ENCODE measurements around the gene FBXO36. TPM values are rescaled to one million over a fixed set of nuclear protein-coding genes. Genes with fewer than 3 reads are reported as not detected.
A peak's percentile ranks its signal among the peaks of the same experiment; 100 is the strongest.

Gene FBXO36
- total and polyA plus RNA-seq, 9 donors: 2.2 to 3.2 (median 2.5) TPM

DNA sequence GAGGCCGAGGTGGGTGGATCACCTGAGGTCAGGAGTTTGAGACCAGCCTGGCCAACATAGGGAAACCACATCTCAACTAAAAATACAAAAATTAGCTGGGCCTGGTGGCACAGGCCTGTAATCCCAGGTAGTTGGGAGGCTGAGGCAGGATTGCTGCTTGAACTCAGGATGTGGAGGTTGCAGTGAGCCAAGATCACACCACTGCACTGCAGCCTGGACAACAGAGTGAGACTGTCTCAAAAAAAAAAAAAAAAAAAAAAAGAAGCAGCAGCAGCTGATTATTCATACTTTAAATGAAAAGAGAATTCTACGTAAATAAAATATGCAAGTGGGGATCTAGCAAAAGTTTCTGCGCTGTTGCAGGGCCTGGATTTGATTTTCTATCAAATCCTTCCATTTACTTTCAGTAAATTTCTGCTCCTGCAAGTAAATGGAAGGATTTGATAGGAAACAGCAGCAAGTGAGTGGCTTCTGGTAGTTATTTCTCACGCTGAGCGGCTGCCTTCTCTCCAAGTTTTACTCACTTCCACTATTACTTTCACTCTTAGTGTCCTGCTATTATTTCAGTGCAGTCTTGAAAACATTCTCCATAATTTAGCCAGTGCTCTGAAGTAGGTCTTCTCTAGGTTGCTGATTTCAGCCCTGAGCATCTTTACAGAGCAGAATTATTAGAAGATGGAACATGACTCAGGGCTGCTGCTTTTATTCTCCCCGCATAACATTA is 78.0 kb downstream of the FBXO36 start:
- Histone ChIP-seq H3K27ac (ENCODE audit: low read length) (no peak overlapping the region), H3K36me3 (ENCODE audit: control insufficient read depth, insufficient read depth, low read length) (no peaks in the 10 kb centered on the region), H3K4me3 (ENCODE audit: low read length) (no peak overlapping the region), H3K4me1 (ENCODE audit: control insufficient read depth, insufficient read depth, low read length) (no peaks in the 10 kb centered on the region), H3K9me3 (replicated peaks; ENCODE audit: control insufficient read depth, low read depth, low read length) (no peaks in the 10 kb centered on the region), H3K27me3 (ENCODE audit: control insufficient read depth, insufficient read depth, low read length) (no peaks in the 10 kb centered on the region)
- peak; percentile 12 for DNase-seq
- no CpG with 5 or more reads among the region's 6 CpGs for WGBS (ENCODE audit: insufficient coverage)

DNA sequence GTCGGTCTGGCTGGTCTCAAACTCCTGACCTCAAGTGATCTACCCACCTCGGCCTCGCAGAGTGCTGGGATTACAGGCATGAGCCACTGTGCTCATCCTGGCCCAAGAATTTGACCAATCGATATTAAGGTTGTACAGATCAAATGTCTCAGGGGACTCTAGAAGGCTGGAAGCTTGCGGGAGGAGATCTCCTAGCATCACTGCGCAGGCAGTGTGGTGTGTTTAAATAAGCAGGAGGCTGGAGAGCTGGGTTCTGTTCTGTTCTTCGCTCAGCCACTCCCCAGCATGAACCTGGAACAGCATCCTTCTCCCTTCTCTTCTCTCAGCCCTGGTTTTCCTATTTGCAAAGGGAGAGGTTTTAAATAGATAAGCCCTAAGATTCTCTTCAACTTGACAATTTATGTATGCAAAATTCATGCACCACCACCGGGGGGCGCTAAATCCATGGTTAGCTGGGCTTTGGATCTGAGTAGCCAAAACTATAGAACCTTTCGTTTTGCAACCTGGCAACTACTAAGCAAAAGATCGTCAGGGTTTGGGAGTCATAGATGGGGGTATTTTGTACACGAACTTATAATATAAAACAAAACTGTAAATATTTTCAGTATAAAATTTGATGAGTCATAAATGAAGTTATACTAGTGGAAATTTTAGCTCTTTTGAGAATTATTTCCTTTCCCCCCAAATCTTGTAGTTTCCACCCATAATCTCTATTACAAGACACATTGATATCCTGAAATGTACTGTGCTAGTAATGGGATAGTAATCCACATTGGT is 85.8 kb downstream of the FBXO36 start:
- Histone ChIP-seq H3K27ac (ENCODE audit: low read length) (no peak overlapping the region), H3K9me3 (replicated peaks; ENCODE audit: control insufficient read depth, low read depth, low read length) (no peaks in the 10 kb centered on the region), H3K4me1 (ENCODE audit: control insufficient read depth, insufficient read depth, low read length) (no peaks in the 10 kb centered on the region), H3K4me3 (ENCODE audit: low read length) (no peak overlapping the region), H3K27me3 (ENCODE audit: control insufficient read depth, insufficient read depth, low read length) (no peaks in the 10 kb centered on the region), H3K36me3 (ENCODE audit: control insufficient read depth, insufficient read depth, low read length) (no peaks in the 10 kb centered on the region)
- peak; percentile 68 for DNase-seq
- WGBS (ENCODE audit: insufficient coverage): 93% methylated on average over 4 of the region's 12 CpGs

DNA sequence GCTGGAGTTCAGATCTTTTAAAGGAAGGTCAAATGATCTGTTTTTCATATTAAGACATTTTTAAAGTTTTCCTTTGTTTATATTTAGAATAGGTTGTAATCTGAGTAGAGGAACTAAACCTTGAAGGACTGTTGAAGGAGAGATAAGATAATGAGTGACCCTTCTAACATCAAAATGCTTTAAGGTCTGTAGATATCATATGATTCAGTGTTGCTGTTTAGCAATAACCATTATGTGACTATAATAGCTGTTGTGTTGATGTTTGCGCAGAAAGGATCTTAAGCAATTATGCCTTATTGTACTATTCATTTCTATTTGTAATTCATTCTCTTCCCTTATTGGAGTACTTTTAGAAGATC is 86.4 kb downstream of the FBXO36 start:
- Histone ChIP-seq H3K27ac (ENCODE audit: low read length) (no peak overlapping the region), H3K4me1 (ENCODE audit: control insufficient read depth, insufficient read depth, low read length) (no peaks in the 10 kb centered on the region), H3K27me3 (ENCODE audit: control insufficient read depth, insufficient read depth, low read length) (no peaks in the 10 kb centered on the region), H3K36me3 (ENCODE audit: control insufficient read depth, insufficient read depth, low read length) (no peaks in the 10 kb centered on the region), H3K4me3 (ENCODE audit: low read length) (no peak overlapping the region), H3K9me3 (replicated peaks; ENCODE audit: control insufficient read depth, low read depth, low read length) (no peaks in the 10 kb centered on the region)
- no peak for DNase-seq
- no CpG with 5 or more reads among the region's 1 CpG for WGBS (ENCODE audit: insufficient coverage)

DNA sequence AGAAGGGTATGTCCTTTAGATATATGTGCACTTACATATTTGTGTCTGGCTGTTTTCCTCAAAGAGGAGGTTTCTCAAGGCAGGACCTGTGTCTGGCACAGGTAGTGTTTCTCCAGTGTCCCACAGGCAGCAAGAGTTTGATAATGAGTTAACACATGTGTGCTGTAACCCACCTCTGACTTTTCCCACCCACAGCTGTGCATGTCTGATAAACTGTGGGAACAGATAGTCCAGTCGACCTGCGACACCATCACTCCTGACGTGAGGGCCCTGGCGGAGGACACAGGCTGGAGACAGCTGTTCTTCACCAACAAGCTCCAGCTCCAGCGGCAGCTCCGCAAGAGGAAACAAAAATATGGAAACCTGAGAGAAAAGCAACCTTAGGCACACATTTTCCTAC is 88.2 kb downstream of the FBXO36 start:
- Histone ChIP-seq H3K9me3 (replicated peaks; ENCODE audit: control insufficient read depth, low read depth, low read length) (no peaks in the 10 kb centered on the region), H3K27me3 (ENCODE audit: control insufficient read depth, insufficient read depth, low read length) (no peaks in the 10 kb centered on the region), H3K4me3 (ENCODE audit: low read length) (no peak overlapping the region), H3K36me3 (ENCODE audit: control insufficient read depth, insufficient read depth, low read length) (no peaks in the 10 kb centered on the region), H3K27ac (ENCODE audit: low read length) (no peak overlapping the region), H3K4me1 (ENCODE audit: control insufficient read depth, insufficient read depth, low read length) (no peaks in the 10 kb centered on the region)
- DNase-seq: no peak
- 79% methylated on average over 4 of the region's 6 CpGs for WGBS (ENCODE audit: insufficient coverage)

DNA sequence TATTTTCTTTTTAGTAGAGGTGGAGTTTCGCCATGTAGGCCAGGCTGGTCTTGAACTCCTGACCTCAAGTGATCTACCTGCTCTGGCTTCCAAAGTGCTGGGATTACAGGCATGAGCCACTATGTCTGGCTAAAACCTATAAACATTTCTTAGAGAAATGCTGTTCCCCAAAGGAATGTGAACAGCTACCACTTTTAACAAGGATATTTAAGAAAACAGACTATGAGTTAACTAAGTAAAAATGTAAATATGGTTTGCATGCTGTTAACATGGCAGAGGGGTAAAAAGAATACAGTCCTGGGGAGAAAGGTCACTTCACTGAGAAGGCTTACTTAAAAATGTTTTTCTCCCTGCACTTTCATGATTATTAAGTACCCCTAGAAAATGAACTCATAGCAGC is 89.3 kb downstream of the FBXO36 start:
- Histone ChIP-seq H3K27ac (ENCODE audit: low read length) (no peak overlapping the region), H3K4me3 (ENCODE audit: low read length) (no peak overlapping the region), H3K27me3 (ENCODE audit: control insufficient read depth, insufficient read depth, low read length) (no peaks in the 10 kb centered on the region), H3K9me3 (replicated peaks; ENCODE audit: control insufficient read depth, low read depth, low read length) (no peaks in the 10 kb centered on the region), H3K4me1 (ENCODE audit: control insufficient read depth, insufficient read depth, low read length) (no peaks in the 10 kb centered on the region), H3K36me3 (ENCODE audit: control insufficient read depth, insufficient read depth, low read length) (no peaks in the 10 kb centered on the region)
- WGBS (ENCODE audit: insufficient coverage): no CpG with 5 or more reads among the region's 1 CpG
- DNase-seq: no peak

DNA sequence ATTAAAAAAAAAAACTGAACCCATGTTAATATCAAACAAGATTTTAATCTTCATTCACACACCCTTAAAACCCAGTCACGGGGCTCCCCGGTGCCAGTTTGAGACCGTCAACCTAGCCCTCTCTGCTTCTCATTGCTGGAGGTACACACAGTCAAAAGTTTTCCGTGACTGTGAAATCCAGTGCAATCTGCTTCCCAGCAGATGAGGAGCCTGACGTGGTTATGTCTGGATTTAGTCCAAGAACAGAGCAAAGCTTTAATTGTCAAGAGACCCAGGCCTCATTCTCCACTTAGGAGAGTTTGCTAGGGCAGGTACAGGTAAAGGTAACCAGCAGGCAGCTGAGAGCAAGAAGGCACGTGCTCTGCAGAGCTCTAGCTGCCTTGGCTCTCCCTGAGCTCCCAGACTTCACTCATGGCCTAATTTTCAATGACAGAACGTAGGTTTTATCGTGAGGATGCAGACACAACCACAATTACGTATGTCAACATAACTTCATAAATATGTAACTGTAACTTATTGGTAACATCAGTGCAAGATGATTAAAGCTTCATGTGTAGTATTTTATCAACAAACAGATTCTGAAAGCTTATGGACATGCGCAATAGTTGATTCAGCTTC is 90.1 kb downstream of the FBXO36 start:
- H3K9me3 ChIP-seq (replicated peaks; ENCODE audit: control insufficient read depth, low read depth, low read length): no peaks in the 10 kb centered on the region
- WGBS (ENCODE audit: insufficient coverage): 65% methylated on average over 5 of the region's 10 CpGs
- peak; percentile 1 for DNase-seq
- H3K27me3 ChIP-seq (ENCODE audit: control insufficient read depth, insufficient read depth, low read length): no peaks in the 10 kb centered on the region
- H3K27ac ChIP-seq (ENCODE audit: low read length): no peak overlapping the region
- H3K36me3 ChIP-seq (ENCODE audit: control insufficient read depth, insufficient read depth, low read length): no peaks in the 10 kb centered on the region
- H3K4me3 ChIP-seq (ENCODE audit: low read length): no peak overlapping the region
- no peaks in the 10 kb centered on the region for H3K4me1 ChIP-seq (ENCODE audit: control insufficient read depth, insufficient read depth, low read length)

DNA sequence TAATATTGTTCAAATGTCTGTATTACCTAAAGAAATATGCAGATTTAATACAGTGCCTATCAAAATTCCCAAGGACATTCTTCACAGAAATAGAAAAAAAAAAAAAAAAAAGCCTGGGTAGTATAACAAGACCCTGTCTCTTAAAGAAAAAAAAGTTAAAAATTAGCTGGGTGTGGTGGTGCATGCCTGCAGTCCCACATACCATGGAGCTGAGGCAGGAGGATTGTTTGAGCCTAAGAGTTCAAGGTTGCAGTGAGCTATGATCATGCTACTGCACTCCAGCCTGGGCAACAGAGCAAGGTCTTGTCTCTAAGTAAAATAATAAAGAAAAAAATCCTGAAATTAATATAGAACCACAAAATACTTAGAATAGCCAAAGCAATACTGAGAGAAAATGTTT is 94.5 kb downstream of the FBXO36 start:
- Histone ChIP-seq H3K4me3 (ENCODE audit: low read length) (no peak overlapping the region), H3K36me3 (ENCODE audit: control insufficient read depth, insufficient read depth, low read length) (no peaks in the 10 kb centered on the region), H3K27me3 (ENCODE audit: control insufficient read depth, insufficient read depth, low read length) (no peaks in the 10 kb centered on the region), H3K9me3 (replicated peaks; ENCODE audit: control insufficient read depth, low read depth, low read length) (no peaks in the 10 kb centered on the region), H3K27ac (ENCODE audit: low read length) (no peak overlapping the region), H3K4me1 (ENCODE audit: control insufficient read depth, insufficient read depth, low read length) (no peaks in the 10 kb centered on the region)
- DNase-seq: no peak

DNA sequence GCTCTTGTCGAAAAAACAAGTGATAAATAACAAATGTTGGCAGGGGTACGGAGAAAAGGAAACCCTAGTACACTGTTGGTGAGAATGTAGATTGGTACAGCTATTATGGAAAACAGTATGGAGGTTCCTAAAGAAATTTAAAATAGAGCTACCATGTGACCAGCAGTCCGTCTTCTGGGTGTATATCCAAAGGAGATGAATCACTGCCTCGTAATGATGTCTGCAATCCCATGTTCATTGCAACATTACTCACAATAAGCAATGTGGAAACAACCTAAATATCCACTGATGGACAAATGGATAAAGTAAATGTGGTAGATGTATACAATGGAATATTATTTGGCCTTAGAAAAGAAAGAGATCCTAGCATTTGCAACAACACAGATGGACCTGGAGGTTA is 95.8 kb downstream of the FBXO36 start:
- Histone ChIP-seq H3K27me3 (ENCODE audit: control insufficient read depth, insufficient read depth, low read length) (no peaks in the 10 kb centered on the region), H3K27ac (ENCODE audit: low read length) (no peak overlapping the region), H3K4me1 (ENCODE audit: control insufficient read depth, insufficient read depth, low read length) (no peaks in the 10 kb centered on the region), H3K9me3 (replicated peaks; ENCODE audit: control insufficient read depth, low read depth, low read length) (no peaks in the 10 kb centered on the region), H3K36me3 (ENCODE audit: control insufficient read depth, insufficient read depth, low read length) (no peaks in the 10 kb centered on the region), H3K4me3 (ENCODE audit: low read length) (no peak overlapping the region)
- no peak for DNase-seq
- no CpG with 5 or more reads among the region's 4 CpGs for WGBS (ENCODE audit: insufficient coverage)

DNA sequence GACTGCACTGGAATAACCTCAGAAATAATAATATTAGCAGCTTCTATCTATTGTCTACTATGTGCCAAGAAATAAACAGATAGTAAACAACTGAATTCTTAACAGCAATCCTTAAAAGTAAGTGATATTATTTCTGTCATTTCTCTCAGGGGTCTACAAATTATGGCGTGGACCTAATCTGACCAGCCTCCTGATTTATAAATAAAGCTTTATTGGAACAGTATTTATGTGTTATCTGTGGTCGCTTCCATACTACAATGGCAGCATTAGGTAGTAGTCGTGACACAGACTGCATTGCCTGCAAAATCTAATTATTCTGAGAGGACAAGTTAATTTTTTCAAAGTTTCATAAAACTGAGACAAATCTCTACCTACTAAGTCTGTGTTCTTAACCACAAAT is 97.4 kb downstream of the FBXO36 start:
- no peak overlapping the region for H3K27ac ChIP-seq (ENCODE audit: low read length)
- H3K9me3 ChIP-seq (replicated peaks; ENCODE audit: control insufficient read depth, low read depth, low read length): no peaks in the 10 kb centered on the region
- H3K27me3 ChIP-seq (ENCODE audit: control insufficient read depth, insufficient read depth, low read length): no peaks in the 10 kb centered on the region
- H3K4me3 ChIP-seq (ENCODE audit: low read length): no peak overlapping the region
- no peaks in the 10 kb centered on the region for H3K36me3 ChIP-seq (ENCODE audit: control insufficient read depth, insufficient read depth, low read length)
- H3K4me1 ChIP-seq (ENCODE audit: control insufficient read depth, insufficient read depth, low read length): no peaks in the 10 kb centered on the region
- DNase-seq: no peak
- no CpG with 5 or more reads among the region's 3 CpGs for WGBS (ENCODE audit: insufficient coverage)

DNA sequence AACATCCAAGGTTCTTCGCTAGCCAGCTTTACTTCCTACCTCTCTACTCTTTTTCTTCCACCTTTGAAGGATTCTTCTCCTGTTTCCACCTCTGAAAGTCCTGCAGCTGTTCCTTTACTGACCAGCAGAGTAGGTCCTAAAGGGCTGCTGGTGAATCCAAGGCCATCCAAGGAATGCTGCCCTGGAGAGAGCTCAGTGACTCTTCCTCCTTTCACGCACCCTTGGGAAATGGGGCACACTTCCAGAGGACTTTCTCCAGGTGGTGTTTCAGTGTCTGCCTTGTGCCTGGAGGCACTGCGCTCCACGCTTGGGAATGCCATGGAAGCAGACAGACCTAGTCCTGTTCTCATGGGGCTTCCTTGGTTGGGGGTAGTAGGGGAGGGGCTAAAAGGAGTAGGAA is 101.0 kb downstream of the FBXO36 start:
- H3K4me3 ChIP-seq (ENCODE audit: low read length): no peak overlapping the region
- H3K27me3 ChIP-seq (ENCODE audit: control insufficient read depth, insufficient read depth, low read length): no peaks in the 10 kb centered on the region
- 96% methylated on average over 4 of the region's 4 CpGs for WGBS (ENCODE audit: insufficient coverage)
- H3K36me3 ChIP-seq (ENCODE audit: control insufficient read depth, insufficient read depth, low read length): no peaks in the 10 kb centered on the region
- DNase-seq: no peak
- H3K9me3 ChIP-seq (replicated peaks; ENCODE audit: control insufficient read depth, low read depth, low read length): no peaks in the 10 kb centered on the region
- H3K4me1 ChIP-seq (ENCODE audit: control insufficient read depth, insufficient read depth, low read length): no peaks in the 10 kb centered on the region
- no peak overlapping the region for H3K27ac ChIP-seq (ENCODE audit: low read length)

All from muscle of leg (tissue), 11 donors.